Measurements from ENCODE around the gene NTF3. TPM values are rescaled to one million over a fixed set of nuclear protein-coding genes. Genes with fewer than 3 reads are reported as not detected.

Gene NTF3
- total RNA-seq, 6 experiments from 2014 or later, result 5.2 to 9.5 (median 8.6) TPM

- Mint-ChIP-seq H3K27me3 (ENCODE audit: insufficient read depth) (peaks cover 15% of the 10 kb centered on the region), H3K9me3 (no peaks in the 10 kb centered on the region), H3K27ac (no peak overlapping the region), H3K36me3 (ENCODE audit: low read depth) (no peaks in the 10 kb centered on the region), H3K4me1 (ENCODE audit: low read depth) (peaks cover 25% of the 10 kb centered on the region), H3K4me3 (no peak overlapping the region)
- TF ChIP-seq, protein P1, sequence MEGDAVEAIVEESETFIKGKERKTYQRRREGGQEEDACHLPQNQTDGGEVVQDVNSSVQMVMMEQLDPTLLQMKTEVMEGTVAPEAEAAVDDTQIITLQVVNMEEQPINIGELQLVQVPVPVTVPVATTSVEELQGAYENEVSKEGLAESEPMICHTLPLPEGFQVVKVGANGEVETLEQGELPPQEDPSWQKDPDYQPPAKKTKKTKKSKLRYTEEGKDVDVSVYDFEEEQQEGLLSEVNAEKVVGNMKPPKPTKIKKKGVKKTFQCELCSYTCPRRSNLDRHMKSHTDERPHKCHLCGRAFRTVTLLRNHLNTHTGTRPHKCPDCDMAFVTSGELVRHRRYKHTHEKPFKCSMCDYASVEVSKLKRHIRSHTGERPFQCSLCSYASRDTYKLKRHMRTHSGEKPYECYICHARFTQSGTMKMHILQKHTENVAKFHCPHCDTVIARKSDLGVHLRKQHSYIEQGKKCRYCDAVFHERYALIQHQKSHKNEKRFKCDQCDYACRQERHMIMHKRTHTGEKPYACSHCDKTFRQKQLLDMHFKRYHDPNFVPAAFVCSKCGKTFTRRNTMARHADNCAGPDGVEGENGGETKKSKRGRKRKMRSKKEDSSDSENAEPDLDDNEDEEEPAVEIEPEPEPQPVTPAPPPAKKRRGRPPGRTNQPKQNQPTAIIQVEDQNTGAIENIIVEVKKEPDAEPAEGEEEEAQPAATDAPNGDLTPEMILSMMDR (IDR thresholded peaks at IDR 0.05), result no peak
- no peak for DNase-seq
Measured at GRCh38 chr12:5392961-5393360, 38.9 kb upstream of the NTF3 start.

DNA sequence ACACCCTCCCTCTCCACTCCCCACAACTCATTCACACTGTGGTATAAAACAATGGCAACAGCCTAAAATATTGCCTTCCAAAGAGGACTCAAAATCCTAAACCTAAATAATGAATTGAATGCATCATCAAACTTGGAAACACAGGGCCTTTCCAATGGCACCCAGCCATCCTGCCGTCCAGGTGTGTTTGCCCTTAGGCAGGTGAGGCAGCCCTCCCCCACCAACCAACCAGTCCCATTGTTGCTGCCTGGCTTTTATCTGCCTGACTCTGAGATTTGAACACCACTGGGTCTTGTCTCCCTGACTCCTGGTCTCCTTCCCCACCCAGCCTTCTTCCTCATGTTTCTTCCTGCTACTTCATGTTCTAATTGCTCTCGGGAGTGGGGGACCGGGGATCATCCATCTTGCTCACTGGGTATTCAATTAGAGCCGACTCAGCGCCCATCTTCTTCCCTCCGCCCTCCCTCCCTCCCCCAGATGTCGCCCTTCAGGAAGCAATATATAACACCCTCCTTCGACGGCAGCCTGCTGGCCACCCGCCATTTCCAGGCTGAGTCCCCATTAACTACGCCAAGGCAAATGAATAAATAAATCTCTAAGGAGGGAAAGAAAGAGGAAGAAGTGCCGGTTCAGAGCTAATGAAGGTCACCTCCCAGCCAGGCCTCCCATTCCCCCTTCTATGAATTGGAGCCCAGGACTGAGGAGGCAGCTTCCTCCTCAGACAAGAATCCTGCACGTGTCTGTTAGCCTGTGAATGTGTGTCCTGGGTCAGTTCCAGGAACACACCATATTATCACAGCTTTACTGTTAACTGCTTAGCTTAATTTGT is 36.3 kb upstream of the NTF3 start:
- Mint-ChIP-seq H3K4me1 (ENCODE audit: low read depth) (peaks cover 6% of the 10 kb centered on the region), H3K27ac (no peak overlapping the region), H3K4me3 (no peak overlapping the region), H3K9me3 (no peaks in the 10 kb centered on the region), H3K27me3 (ENCODE audit: insufficient read depth) (peaks cover 13% of the 10 kb centered on the region), H3K36me3 (ENCODE audit: low read depth) (no peaks in the 10 kb centered on the region)
- DNase-seq, result no peak
- TF ChIP-seq, protein P1 (IDR thresholded peaks at IDR 0.05), result no peak

DNA sequence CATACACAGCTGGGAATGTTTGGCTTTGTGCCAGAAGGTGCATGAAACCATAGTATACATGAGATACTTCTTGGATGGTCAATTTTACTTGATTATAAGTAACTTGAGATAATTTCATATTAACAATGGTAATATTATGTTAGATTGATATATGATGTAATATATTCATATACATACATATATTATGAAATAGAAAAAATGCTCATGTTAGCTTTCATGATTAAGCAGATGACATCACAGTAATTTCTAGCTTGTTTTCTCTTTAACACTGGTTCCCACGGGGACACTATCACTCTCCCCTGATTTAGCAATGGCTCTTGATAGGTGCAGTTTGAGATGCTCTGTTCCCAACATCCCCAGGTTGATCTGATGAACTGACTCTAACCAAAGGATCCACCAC is 35.4 kb upstream of the NTF3 start:
- no peak for DNase-seq
- peaks cover 16% of the 10 kb centered on the region for H3K27me3 Mint-ChIP-seq (ENCODE audit: insufficient read depth)
- no peaks in the 10 kb centered on the region for H3K36me3 Mint-ChIP-seq (ENCODE audit: low read depth)
- no peak overlapping the region for H3K4me3 Mint-ChIP-seq
- TF ChIP-seq, protein P1 (IDR thresholded peaks at IDR 0.05), result no peak
- no peak overlapping the region for H3K27ac Mint-ChIP-seq
- H3K4me1 Mint-ChIP-seq (ENCODE audit: low read depth), result peaks cover 3% of the 10 kb centered on the region
- H3K9me3 Mint-ChIP-seq, result no peaks in the 10 kb centered on the region

DNA sequence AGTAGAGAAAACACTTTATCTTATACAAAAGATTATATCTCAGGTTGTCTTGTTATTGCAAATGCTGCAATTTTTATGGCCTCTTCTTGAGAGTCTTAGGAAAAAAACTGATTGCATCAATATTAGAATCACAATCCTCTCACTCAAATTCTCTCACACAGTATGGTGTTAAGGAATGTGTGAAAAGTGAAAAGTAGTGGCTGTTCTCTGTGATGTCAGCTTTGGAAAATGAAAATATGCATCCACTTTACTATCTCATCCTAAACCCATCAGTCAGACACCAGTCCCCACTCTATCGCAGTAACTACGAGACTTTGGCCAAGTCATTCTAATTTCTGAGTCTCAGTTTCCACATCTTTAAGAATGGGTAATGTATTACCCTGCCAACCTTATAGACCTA is 32.6 kb upstream of the NTF3 start:
- no peak overlapping the region for H3K27ac Mint-ChIP-seq
- TF ChIP-seq, protein P1 (IDR thresholded peaks at IDR 0.05), result no peak
- H3K9me3 Mint-ChIP-seq, result no peaks in the 10 kb centered on the region
- peaks cover 30% of the 10 kb centered on the region for H3K27me3 Mint-ChIP-seq (ENCODE audit: insufficient read depth)
- H3K4me1 Mint-ChIP-seq (ENCODE audit: low read depth), result no peaks in the 10 kb centered on the region
- H3K36me3 Mint-ChIP-seq (ENCODE audit: low read depth), result no peaks in the 10 kb centered on the region
- DNase-seq, result no peak
- H3K4me3 Mint-ChIP-seq, result no peak overlapping the region

- Mint-ChIP-seq H3K27ac (no peak overlapping the region), H3K36me3 (ENCODE audit: low read depth) (no peaks in the 10 kb centered on the region), H3K4me1 (ENCODE audit: low read depth) (no peaks in the 10 kb centered on the region), H3K9me3 (no peaks in the 10 kb centered on the region), H3K27me3 (ENCODE audit: insufficient read depth) (peaks cover 40% of the 10 kb centered on the region), H3K4me3 (no peak overlapping the region)
- no peak for DNase-seq
- TF ChIP-seq, protein P1 (IDR thresholded peaks at IDR 0.05), result no peak
Measured at GRCh38 chr12:5402009-5402935, 29.6 kb upstream of the NTF3 start.

Measured in HFFc6 (cell line).